CD4-positive, alpha-beta T cell treated with Interleukin-12 subunit alpha and Interleukin-12 subunit beta, for 1 hour (primary cell): Measurements from ENCODE around the gene CCNT2.
A peak's percentile ranks its signal among the peaks of the same experiment; 100 is the strongest.
"Not testable (repeated sequence)": the region's sequence is repeated elsewhere in the genome, so short reads cannot be mapped to it uniquely, and the experiment has no call there.

ENCODE experiments used
- DNase-seq: peaks from one replicate; pipeline ENCODE4 v3.0.0-alpha.2; 2020

CCNT2 gene

DNA sequence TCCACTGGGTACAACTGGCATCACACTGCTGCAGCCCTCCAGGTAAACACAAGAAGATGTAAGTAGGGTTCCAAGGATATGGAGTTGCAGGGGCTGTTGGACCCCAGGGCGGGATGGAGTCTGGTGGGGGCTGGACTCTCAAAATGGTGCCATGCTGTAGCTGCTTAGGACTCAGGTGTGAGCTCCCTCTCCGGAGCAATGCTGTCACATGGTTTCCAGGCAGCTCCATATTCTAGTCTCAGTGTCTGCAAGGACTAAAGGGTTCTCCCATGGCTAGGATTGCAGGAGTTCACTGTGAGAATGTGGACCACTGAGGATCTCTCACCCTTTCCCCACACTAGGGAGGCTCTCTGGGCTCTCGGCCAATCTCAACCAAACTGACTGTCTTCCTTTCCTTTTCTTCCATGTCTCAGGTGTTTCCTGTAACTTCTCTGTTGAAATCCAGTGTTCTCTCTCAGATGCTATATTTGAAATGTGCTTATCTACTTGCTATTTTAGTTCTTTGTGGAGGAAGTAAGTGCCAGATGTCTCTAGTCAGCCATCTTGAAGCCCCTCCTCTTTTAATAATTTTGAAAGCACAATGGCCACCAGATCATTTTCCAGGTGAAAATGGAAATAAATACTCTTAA lies 57.6 kb downstream of the CCNT2 start:
- no peak for DNase-seq

DNA sequence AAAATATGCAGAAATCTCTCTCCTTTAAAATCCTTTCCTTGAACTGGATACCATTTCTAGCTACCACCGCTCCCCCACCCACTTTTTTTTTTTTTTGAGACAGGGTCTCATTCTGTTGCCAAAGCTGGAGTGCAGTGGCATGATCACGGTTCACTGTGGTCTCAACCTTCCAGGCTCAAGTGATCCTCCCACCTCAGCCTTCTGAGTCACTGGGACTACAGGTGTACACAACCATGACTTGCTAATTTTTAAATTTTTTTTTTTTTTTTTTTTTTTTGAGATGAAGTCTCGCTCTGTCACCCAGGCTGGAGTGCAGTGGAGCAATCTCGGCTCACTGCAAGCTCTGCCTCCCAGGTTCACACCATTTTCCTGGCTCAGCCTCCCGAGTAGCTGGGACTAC lies 58.5 kb downstream of the CCNT2 start:
- DNase-seq = not testable (repeated sequence)

DNA sequence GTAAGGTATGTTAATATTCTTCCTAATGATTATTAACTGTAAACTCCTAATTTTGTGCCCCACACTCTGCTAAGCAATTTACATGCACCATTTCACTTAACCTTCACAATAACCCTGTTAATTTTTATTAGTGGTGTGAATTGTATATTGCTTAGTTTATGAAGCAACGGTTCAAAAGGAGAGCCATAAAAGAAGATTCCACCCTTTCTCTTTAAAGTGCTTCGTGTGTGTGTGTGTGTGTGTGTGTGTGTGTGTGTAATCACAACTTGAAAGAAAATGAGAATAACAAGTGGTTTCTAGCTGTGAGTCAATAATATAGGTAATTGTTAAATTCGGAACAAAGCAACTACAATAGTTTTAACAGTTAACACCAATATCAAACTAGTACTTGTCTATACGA lies 60.6 kb downstream of the CCNT2 start:
- no peak for DNase-seq

DNA sequence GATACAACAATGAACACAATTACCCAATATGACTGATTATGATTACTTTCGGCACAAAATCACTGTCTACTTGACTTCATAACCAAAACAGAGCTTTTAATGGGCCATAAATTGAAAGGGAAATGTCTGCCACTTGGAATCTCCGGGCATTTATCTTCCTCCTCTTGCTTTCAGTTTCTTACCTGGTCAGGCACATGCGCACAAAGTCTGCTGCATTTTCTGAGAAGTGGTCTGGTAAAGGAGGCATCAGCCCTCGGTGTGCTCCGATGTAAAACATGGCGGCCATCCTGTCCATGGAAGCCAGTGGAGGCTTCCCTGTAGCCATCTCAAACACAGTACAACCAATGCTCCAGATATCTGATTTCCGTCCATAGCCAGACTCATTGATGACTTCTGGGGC lies 62.0 kb downstream of the CCNT2 start:
- no peak for DNase-seq

DNA sequence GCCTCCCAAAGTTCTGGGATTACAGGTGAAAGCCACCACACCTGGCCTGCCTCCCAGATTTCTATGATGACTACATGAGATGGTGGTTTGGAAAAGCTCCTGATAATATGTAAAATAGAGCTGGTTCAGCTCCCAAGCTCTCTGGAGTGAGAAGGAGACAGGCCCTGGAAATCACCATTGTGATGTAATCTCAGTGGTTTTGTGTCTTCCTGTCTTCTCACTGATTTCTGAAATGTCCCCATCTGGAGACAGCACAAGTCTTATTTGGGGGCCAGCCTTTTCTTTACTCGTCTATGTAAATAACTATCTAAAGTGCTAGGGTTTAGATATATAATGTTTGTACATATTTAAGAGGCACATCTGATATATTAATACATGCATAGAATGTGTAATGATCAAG lies 64.0 kb downstream of the CCNT2 start:
- no peak for DNase-seq

DNA sequence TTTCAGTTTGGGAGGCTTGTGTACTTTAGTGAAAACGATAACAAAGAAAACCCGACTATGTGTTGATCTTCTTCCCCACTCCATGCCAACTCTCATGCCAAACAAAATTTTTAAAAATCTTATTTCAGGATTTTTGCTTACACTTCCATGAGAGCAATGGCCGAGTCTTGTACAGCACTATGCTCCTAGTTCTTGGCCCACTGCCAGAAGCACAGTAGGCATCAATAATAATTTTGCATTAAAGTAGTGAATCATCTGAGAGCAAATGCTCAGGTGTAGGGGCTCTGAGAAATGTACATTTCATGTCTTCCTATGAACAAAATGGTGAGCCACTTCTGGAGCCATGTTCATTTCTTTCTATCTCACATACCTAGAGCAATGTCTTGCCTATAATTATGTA lies 66.4 kb downstream of the CCNT2 start:
- no peak for DNase-seq

DNA sequence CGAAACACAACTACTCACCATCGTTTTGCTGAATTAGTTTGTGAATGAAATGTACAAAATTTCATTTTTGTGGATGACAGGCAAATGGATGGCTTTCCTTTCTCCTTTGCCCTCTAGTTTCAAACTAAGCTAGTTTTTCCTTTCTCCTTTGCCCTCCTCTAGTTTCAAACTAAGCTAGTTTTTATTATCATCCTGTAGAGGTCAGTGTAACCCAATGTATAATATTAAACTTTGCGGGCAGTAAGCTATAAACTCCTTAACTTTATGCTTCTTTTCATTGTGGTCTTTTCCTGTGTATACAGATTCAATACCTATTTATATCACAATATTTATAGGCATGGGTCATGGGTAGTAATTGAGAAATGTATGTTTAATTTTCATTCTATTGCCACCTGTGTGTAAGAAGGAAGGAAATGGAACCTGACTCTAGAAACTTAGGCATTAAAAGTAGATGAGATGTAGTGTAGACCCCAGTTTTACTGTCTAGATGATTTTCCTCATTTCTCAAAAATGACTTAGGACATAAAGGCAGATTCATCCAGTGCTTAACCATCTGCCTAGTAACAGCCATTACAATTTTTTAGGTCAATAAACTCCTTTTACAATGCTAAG lies 70.5 kb downstream of the CCNT2 start:
- peak; percentile 28 for DNase-seq

DNA sequence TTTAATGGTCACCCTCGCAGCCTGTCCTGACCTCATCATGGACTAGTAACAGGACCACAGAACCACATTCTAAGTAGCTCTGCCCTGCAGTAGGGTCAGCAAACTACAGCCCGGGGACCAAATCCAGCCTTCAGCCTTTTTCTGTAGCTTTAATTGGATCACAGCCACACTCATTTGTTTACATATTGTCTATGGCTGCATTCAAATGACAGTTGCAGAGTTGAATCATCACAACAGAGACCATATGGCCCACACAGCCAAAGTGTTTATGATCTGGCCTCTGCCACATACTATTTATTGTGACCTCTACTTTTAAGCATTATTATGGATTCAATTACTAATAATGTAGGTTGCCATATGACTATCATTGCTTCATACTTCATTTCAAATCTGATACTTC lies 80.9 kb downstream of the CCNT2 start:
- DNase-seq = no peak

DNA sequence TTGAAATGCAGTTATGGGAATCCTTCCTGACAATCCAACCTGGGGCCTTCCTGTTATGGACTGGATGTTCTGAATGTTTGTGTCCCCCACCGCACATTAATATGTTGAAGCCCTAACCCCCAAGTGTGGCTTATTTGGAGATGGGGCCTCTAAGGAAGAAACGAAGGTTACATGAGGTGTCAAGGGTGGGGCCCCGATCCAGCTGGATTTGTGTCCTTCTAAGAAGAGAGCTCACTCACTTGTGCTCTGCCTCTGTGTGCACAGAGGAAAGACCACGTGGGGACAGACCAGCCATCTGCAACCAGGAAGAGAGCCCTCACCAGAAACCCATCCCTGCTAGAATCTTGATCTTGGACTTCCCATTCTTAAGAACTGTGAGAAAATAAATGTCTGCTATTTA lies 84.2 kb downstream of the CCNT2 start:
- DNase-seq = no peak

DNA sequence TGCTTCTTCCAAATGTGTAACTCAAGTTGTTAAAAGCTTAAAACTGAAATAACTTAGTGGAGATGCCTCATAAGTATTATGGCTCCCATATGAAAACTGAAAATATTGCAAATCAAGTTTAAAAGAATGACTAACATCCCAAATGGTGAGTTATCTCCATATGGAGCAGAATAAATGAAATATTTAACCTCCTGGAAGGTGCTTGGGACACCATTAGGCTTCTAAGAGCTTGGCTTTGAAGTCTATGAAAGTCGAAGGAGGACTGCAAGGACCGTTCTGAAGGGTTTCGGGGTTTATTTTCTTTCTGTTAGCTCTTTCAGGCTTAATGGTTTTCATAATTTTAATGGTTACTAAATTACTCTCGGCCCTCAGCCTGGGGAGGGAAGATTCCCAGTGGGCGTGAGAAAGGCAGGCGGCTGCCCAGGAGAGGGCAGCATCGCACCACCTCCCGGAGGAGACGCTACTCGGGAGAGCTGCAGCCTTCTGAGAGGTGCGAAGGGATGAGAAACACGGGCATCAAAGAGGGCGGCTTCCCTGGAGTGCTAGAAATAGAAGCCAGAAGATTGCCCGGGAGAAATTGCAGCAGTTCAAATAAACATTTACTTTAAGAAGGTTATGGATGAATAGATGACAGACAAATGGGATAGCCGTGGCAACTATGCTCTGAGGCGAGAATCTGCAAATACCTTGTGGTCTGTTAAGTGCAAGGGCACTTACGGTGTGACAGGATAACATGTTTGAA lies 85.6 kb downstream of the CCNT2 start:
- peak; percentile 70 for DNase-seq

DNA sequence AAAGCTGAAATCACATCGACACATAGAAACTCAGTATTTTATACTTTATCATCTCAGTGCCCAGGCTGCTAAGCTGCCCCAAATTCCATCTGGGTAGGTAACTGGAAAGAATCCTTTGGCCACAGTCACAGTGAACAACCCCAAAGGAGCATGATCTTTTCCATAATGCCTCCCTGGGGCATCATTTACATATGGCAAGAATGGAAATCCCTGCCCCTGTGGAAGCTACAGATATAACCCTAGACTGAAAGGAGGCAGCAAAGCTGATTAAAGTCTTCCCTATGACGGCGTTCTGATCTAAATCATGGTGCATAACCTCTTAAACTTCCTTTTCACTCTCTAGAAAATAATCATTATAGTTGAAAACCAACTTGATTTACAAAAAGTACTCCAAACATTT lies 87.1 kb downstream of the CCNT2 start:
- no peak for DNase-seq
